Endodermal cell (in vitro differentiated cells): ENCODE measurements around the gene MIB1. TPM values are rescaled to one million over a fixed set of nuclear protein-coding genes. Genes with fewer than 3 reads are reported as not detected.

Source experiments
- DNase-seq: peaks from one replicate; pipeline ENCODE4 v3.0.0-alpha.2; 2017
- H3K27ac ChIP-seq: 2 replicates; pipeline ENCODE4 v1.5.1; 2013; ENCODE audit warnings: mild to moderate bottlenecking, low read depth, low read length, moderate library complexity
- H3K27me3 ChIP-seq: 2 replicates; pipeline ENCODE4 v1.6.1; 2013; ENCODE audit warnings: mild to moderate bottlenecking, low read length, moderate library complexity; ENCODE audit not compliant: insufficient read depth, control insufficient read depth, poor library complexity, severe bottlenecking
- H3K36me3 ChIP-seq: 2 replicates; pipeline ENCODE4 v1.7.0; 2013; ENCODE audit warnings: mild to moderate bottlenecking, low read length, moderate library complexity; ENCODE audit not compliant: control insufficient read depth, insufficient read depth
- H3K4me1 ChIP-seq: one replicate; pipeline ENCODE4 v1.7.0; 2013; ENCODE audit warnings: low read length; ENCODE audit not compliant: control insufficient read depth, insufficient read depth
- H3K4me3 ChIP-seq: 2 replicates; pipeline ENCODE4 v1.5.1; 2013; ENCODE audit warnings: mild to moderate bottlenecking, low read length, moderate library complexity
- H3K9ac ChIP-seq: 2 replicates; pipeline ENCODE4 v1.6.1; 2013; ENCODE audit warnings: mild to moderate bottlenecking, low read length, moderate library complexity; ENCODE audit not compliant: poor library complexity, severe bottlenecking; ENCODE audit errors: extremely low read depth
- H3K9me3 ChIP-seq: 2 replicates; pipeline ENCODE4 v1.6.1; 2013; ENCODE audit warnings: mild to moderate bottlenecking, low read length, moderate library complexity; ENCODE audit not compliant: control insufficient read depth
- H3K27ac Mint-ChIP-seq: 2 replicates; pipeline ENCODE4 v1.8.0; 2020; ENCODE audit warnings: mixed read lengths
- H3K27me3 Mint-ChIP-seq: 2 replicates; pipeline ENCODE4 v1.8.0; 2021; ENCODE audit warnings: mild to moderate bottlenecking, mixed read lengths; ENCODE audit not compliant: insufficient read depth
- H3K36me3 Mint-ChIP-seq: 2 replicates; pipeline ENCODE4 v1.8.0; 2020; ENCODE audit warnings: low read depth, mixed read lengths
- H3K4me1 Mint-ChIP-seq: 2 replicates; pipeline ENCODE4 v1.8.0; 2020; ENCODE audit warnings: mixed read lengths
- H3K4me3 Mint-ChIP-seq: 2 replicates; pipeline ENCODE4 v1.8.0; 2020; ENCODE audit warnings: mild to moderate bottlenecking, moderate library complexity, mixed read lengths
- H3K9me3 Mint-ChIP-seq: 2 replicates; pipeline ENCODE4 v1.8.0; 2020; ENCODE audit warnings: mild to moderate bottlenecking, mixed read lengths
- WGBS, 2 experiments: methylation state at CpG; one replicate each; pipeline versions ENCODE4 v1.1.5 to v1.1.7; 2013; ENCODE audit warnings: missing lambda C conversion rate in 2 of 2, mixed read lengths in 1 of 2; ENCODE audit not compliant: insufficient coverage in 1 of 2, insufficient read length in 1 of 2; 5-methylcytosine and 5-hydroxymethylcytosine counted together
- total RNA-seq, 2 donors: library from RNA; stranded (reverse); fragmentation: NEBNext Ultra II Directional in 1 of 2; extraction: Animal tissue kit (Norgen Biotek cat#: 25700) in 1 of 2; gene quantifications; 2 replicates in 1 of 2; 3 replicates in 1 of 2; pipeline ENCODE4 v1.2.1, GENCODE V29; 2021
- TF ChIP-seq, protein P1 (sequence below): fragments of 200-600 bp; sonication (generic); conservative IDR thresholded peaks from 2 replicates; pipeline ENCODE4 v1.5.0; 2021; ENCODE audit warnings: antibody characterized with exemption, mild to moderate bottlenecking

Gene MIB1
- total RNA-seq, 2 donors from 2014 or later, result 66.4 to 75.0 TPM

DNA sequence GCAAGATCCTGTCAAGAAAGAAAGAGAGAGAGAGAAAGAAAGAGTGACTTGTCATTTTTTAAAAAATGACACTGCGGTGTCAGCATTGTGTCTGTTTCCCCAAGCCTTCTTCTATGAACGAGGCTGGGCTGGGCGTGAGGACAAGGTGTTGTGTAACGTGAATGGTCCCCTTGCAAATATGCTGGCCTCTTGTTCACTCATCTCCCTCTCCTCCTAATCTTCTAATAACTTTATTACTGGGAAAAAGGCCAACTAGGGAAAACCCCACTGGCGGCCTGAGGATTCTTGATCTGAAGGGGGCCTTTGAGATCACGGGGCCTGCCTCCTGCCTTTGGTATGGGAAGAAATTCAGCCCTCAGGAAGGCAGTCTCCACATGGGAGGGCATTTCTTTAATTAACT lies 163.1 kb downstream of the MIB1 start:
- H3K27ac ChIP-seq, result no peak overlapping the region
- Mint-ChIP-seq H3K27ac (no peak overlapping the region), H3K4me1 (peaks cover 7% of the 10 kb centered on the region), H3K9me3 (no peaks in the 10 kb centered on the region), H3K27me3 (peaks cover 20% of the 10 kb centered on the region), H3K36me3 (no peaks in the 10 kb centered on the region), H3K4me3 (no peak overlapping the region)
- no peak overlapping the region for H3K9ac ChIP-seq
- no peaks in the 10 kb centered on the region for H3K9me3 ChIP-seq
- no peaks in the 10 kb centered on the region for H3K4me1 ChIP-seq
- no peaks in the 10 kb centered on the region for H3K36me3 ChIP-seq
- no peak for DNase-seq
- TF ChIP-seq, protein P1, sequence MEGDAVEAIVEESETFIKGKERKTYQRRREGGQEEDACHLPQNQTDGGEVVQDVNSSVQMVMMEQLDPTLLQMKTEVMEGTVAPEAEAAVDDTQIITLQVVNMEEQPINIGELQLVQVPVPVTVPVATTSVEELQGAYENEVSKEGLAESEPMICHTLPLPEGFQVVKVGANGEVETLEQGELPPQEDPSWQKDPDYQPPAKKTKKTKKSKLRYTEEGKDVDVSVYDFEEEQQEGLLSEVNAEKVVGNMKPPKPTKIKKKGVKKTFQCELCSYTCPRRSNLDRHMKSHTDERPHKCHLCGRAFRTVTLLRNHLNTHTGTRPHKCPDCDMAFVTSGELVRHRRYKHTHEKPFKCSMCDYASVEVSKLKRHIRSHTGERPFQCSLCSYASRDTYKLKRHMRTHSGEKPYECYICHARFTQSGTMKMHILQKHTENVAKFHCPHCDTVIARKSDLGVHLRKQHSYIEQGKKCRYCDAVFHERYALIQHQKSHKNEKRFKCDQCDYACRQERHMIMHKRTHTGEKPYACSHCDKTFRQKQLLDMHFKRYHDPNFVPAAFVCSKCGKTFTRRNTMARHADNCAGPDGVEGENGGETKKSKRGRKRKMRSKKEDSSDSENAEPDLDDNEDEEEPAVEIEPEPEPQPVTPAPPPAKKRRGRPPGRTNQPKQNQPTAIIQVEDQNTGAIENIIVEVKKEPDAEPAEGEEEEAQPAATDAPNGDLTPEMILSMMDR, result no peak
- H3K4me3 ChIP-seq, result no peak overlapping the region
- WGBS, 2 experiments, result 80 to 100% methylated on average over 3 to 6 of the region's 6 CpGs
- no peaks in the 10 kb centered on the region for H3K27me3 ChIP-seq

DNA sequence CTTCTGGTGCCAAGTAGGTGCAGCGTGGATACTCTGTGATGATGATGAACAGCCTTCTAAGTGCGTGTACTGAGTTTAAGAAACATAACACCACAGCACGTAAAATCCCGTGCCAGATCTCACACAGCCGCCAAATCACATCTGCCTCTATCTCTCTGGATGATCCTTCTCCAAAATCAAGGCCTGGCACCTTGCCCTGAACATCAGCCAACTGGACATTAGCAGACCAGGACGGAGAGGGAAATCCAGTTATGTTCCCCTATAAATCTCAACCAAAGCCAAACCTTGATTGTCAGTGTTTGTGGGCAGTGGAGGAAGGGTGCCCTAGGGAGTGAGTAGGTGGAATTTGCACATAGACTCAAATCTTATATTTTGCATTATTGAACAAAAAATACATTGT lies 164.3 kb downstream of the MIB1 start:
- Histone ChIP-seq H3K9ac (no peak overlapping the region), H3K27me3 (no peaks in the 10 kb centered on the region), H3K27ac (no peak overlapping the region), H3K36me3 (no peaks in the 10 kb centered on the region), H3K4me3 (no peak overlapping the region), H3K9me3 (no peaks in the 10 kb centered on the region), H3K4me1 (no peaks in the 10 kb centered on the region)
- Mint-ChIP-seq H3K4me1 (peaks cover 7% of the 10 kb centered on the region), H3K9me3 (no peaks in the 10 kb centered on the region), H3K4me3 (no peak overlapping the region), H3K36me3 (no peaks in the 10 kb centered on the region), H3K27ac (no peak overlapping the region), H3K27me3 (peaks cover 29% of the 10 kb centered on the region)
- no peak for DNase-seq
- WGBS, 2 experiments, result 91 to 97% methylated on average over 5 to 6 of the region's 6 CpGs
- TF ChIP-seq, protein P1, result no peak

DNA sequence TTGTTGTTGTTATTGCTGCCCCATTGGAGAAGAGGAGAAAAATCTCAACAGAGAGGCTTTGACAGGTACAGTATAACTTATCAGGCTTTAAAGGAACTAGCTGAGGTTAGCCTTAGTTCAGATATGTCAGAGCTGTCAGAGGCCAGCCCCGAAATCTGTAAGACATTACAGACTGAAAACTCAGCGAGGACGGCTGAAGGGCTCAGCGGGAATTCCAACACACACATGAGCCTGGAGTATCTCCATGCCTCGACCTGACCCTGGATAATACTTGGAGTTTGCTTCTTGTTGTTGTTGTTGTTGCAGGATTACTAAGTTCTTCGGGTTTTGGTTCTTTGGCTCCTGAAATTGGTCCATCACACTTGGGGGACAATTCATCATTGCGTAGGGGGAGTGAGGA lies 166.9 kb downstream of the MIB1 start:
- Mint-ChIP-seq H3K36me3 (no peaks in the 10 kb centered on the region), H3K4me1 (peaks cover 25% of the 10 kb centered on the region), H3K9me3 (no peaks in the 10 kb centered on the region), H3K4me3 (no peak overlapping the region), H3K27ac (no peak overlapping the region), H3K27me3 (peaks cover 41% of the 10 kb centered on the region)
- Histone ChIP-seq H3K4me1 (peaks cover 6% of the 10 kb centered on the region), H3K9ac (no peak overlapping the region), H3K27ac (no peak overlapping the region), H3K27me3 (no peaks in the 10 kb centered on the region), H3K9me3 (no peaks in the 10 kb centered on the region), H3K36me3 (no peaks in the 10 kb centered on the region), H3K4me3 (no peak overlapping the region)
- TF ChIP-seq, protein P1, result no peak
- DNase-seq, result no peak
- whole genome bisulfite sequencing, 2 experiments, result 87 to 91% methylated on average over 7 of the region's 7 CpGs
